ENCODE measurements around the gene P2RY11.
A peak's percentile ranks its signal among the peaks of the same experiment; 100 is the strongest.

The P2RY11 gene

DNA sequence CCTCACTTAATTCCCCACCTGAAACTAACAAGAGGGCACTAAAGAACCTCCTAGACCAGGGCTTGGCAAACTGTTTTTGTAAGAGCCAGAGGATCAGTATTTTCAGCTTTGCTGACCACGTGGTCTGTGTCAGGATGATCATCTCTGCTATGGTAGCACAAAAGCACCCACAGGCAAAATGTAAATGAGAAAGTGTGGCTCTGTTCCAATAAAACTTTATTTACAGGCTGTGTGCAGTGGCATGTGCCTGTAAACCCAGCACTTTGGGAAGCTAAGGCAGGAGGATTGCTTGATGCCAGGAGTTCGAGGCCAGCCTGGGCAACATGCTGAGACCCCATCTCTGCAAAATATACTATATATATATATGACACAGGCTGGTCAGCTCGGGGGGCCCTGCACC lies 52.0 kb downstream of the P2RY11 start:
- ATAC-seq (replicated peaks; ENCODE audit: extremely low read depth, poor library complexity, severe bottlenecking) (no peak), DNase-seq (ENCODE audit: low spot score in 2 of 2) (no peak)
- H3K4me1 Mint-ChIP-seq = no peaks in the 10 kb centered on the region
- no peaks in the 10 kb centered on the region for H3K27me3 Mint-ChIP-seq
- H3K36me3 Mint-ChIP-seq (ENCODE audit: insufficient read depth) = peaks cover 73% of the 10 kb centered on the region
- peak overlapping the region; percentile 59 for H3K27ac Mint-ChIP-seq (ENCODE audit: low read depth)
- no peaks in the 10 kb centered on the region for H3K9me3 Mint-ChIP-seq
- no peak overlapping the region for H3K4me3 Mint-ChIP-seq
